Neural cell (in vitro differentiated cells): ENCODE measurements around the gene DUSP19.

Experiments
- EP300 ChIP-seq: fragments of 450-650 bp; conservative IDR thresholded peaks from 2 replicates; pipeline ENCODE4 v1.6.1; 2014; ENCODE audit warnings: antibody characterized with exemption, mild to moderate bottlenecking, moderate library complexity; ENCODE audit not compliant: poor library complexity, severe bottlenecking
- EZH2 ChIP-seq: fragments of 200-600, 300-800 bp; shearing (Covaris generic), sonication (generic); IDR thresholded peaks from 2 replicates; pipeline ENCODE4 v1.6.1; 2014; ENCODE audit warnings: antibody characterized with exemption, low read length, borderline replicate concordance, mild to moderate bottlenecking; ENCODE audit not compliant: insufficient read depth, poor library complexity, severe bottlenecking
- MXI1 ChIP-seq: fragments of 450-650 bp; conservative IDR thresholded peaks from 2 replicates; pipeline ENCODE4 v1.6.1; 2014; ENCODE audit warnings: antibody characterized with exemption, mild to moderate bottlenecking; ENCODE audit not compliant: poor library complexity, severe bottlenecking
- POLR2AphosphoS5 ChIP-seq: IDR thresholded peaks from 2 replicates; pipeline ENCODE4 v1.6.1; 2012
- RAD21 ChIP-seq: fragments of 450-650 bp; conservative IDR thresholded peaks from 2 replicates; pipeline ENCODE4 v1.6.1; 2014; ENCODE audit warnings: antibody characterized with exemption, mild to moderate bottlenecking, moderate library complexity
- SMC3 ChIP-seq: fragments of 450-650 bp; conservative IDR thresholded peaks from 2 replicates; pipeline ENCODE4 v1.6.1; 2014; ENCODE audit warnings: antibody characterized with exemption, mild to moderate bottlenecking, moderate library complexity; ENCODE audit not compliant: poor library complexity
- TAF1 ChIP-seq: IDR thresholded peaks from 2 replicates; pipeline ENCODE4 v1.6.1; 2012; ENCODE audit warnings: low read depth
- TF ChIP-seq, protein P1 (sequence below): fragments of 450-650 bp; IDR thresholded peaks from 2 replicates; pipeline ENCODE4 v1.5.1; 2014; ENCODE audit warnings: antibody characterized with exemption, mild to moderate bottlenecking, moderate library complexity; ENCODE audit not compliant: poor library complexity, severe bottlenecking
- TF ChIP-seq, protein P2 (sequence below): IDR thresholded peaks from 2 replicates; pipeline ENCODE4 v1.6.1; 2012; ENCODE audit warnings: borderline replicate concordance

DNA sequence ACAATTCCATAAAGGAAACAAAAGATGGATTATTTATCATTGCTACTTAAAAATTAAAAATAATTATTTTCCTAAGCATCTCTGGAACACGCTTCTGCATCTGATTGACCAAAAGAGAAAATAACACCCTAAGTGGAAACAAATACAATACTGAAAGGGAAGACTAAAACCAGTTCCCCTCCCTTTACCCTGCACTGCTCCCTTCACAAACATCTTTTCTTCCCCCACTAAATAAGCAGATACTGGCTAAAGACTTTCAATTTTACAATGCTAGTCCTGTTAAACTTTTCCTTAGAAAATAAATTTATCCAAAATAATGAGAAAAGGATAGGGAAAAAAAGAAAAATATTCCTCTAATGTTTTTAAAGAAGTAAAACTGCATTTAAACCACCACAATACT is 44.6 kb upstream of the DUSP19 start:
- TF ChIP-seq, protein P1, sequence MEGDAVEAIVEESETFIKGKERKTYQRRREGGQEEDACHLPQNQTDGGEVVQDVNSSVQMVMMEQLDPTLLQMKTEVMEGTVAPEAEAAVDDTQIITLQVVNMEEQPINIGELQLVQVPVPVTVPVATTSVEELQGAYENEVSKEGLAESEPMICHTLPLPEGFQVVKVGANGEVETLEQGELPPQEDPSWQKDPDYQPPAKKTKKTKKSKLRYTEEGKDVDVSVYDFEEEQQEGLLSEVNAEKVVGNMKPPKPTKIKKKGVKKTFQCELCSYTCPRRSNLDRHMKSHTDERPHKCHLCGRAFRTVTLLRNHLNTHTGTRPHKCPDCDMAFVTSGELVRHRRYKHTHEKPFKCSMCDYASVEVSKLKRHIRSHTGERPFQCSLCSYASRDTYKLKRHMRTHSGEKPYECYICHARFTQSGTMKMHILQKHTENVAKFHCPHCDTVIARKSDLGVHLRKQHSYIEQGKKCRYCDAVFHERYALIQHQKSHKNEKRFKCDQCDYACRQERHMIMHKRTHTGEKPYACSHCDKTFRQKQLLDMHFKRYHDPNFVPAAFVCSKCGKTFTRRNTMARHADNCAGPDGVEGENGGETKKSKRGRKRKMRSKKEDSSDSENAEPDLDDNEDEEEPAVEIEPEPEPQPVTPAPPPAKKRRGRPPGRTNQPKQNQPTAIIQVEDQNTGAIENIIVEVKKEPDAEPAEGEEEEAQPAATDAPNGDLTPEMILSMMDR, result no peak
- TF ChIP-seq RAD21 (no peak), MXI1 (no peak), POLR2AphosphoS5 (no peak), TAF1 (no peak), EP300 (no peak), EZH2 (no peak), SMC3 (no peak)
- TF ChIP-seq, protein P2, sequence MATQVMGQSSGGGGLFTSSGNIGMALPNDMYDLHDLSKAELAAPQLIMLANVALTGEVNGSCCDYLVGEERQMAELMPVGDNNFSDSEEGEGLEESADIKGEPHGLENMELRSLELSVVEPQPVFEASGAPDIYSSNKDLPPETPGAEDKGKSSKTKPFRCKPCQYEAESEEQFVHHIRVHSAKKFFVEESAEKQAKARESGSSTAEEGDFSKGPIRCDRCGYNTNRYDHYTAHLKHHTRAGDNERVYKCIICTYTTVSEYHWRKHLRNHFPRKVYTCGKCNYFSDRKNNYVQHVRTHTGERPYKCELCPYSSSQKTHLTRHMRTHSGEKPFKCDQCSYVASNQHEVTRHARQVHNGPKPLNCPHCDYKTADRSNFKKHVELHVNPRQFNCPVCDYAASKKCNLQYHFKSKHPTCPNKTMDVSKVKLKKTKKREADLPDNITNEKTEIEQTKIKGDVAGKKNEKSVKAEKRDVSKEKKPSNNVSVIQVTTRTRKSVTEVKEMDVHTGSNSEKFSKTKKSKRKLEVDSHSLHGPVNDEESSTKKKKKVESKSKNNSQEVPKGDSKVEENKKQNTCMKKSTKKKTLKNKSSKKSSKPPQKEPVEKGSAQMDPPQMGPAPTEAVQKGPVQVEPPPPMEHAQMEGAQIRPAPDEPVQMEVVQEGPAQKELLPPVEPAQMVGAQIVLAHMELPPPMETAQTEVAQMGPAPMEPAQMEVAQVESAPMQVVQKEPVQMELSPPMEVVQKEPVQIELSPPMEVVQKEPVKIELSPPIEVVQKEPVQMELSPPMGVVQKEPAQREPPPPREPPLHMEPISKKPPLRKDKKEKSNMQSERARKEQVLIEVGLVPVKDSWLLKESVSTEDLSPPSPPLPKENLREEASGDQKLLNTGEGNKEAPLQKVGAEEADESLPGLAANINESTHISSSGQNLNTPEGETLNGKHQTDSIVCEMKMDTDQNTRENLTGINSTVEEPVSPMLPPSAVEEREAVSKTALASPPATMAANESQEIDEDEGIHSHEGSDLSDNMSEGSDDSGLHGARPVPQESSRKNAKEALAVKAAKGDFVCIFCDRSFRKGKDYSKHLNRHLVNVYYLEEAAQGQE, result no peak
